Measurements from ENCODE around the gene GALR2. TPM values are rescaled to one million over a fixed set of nuclear protein-coding genes. Genes with fewer than 3 reads are reported as not detected.

The GALR2 gene
- total RNA-seq, 1 donor from 2014 or later: 3.3 TPM

GRCh38 chr17:76091526-76092286, 17.1 kb downstream of the GALR2 start:
- no peaks in the 10 kb centered on the region for H3K36me3 Mint-ChIP-seq (ENCODE audit: unreplicated experiment)
- H3K27me3 Mint-ChIP-seq (ENCODE audit: unreplicated experiment): peaks cover 11% of the 10 kb centered on the region
- H3K4me3 Mint-ChIP-seq (ENCODE audit: unreplicated experiment): no peak overlapping the region
- H3K4me1 Mint-ChIP-seq (ENCODE audit: low read depth, unreplicated experiment): no peaks in the 10 kb centered on the region
- TF ChIP-seq CTCF (IDR thresholded peaks at IDR 0.05; ENCODE audit: partially characterized antibody, unreplicated experiment): no peak
- no peak for DNase-seq
- no peaks in the 10 kb centered on the region for H3K9me3 Mint-ChIP-seq (ENCODE audit: unreplicated experiment)
- H3K27ac Mint-ChIP-seq (ENCODE audit: unreplicated experiment): no peak overlapping the region

GRCh38 chr17:76092526-76093413, 18.2 kb downstream of the GALR2 start:
- TF ChIP-seq CTCF (IDR thresholded peaks at IDR 0.05; ENCODE audit: partially characterized antibody, unreplicated experiment): no peak
- H3K4me1 Mint-ChIP-seq (ENCODE audit: low read depth, unreplicated experiment): no peaks in the 10 kb centered on the region
- DNase-seq: no peak
- H3K36me3 Mint-ChIP-seq (ENCODE audit: unreplicated experiment): no peaks in the 10 kb centered on the region
- no peaks in the 10 kb centered on the region for H3K9me3 Mint-ChIP-seq (ENCODE audit: unreplicated experiment)
- H3K27ac Mint-ChIP-seq (ENCODE audit: unreplicated experiment): no peak overlapping the region
- H3K27me3 Mint-ChIP-seq (ENCODE audit: unreplicated experiment): peaks cover 6% of the 10 kb centered on the region
- H3K4me3 Mint-ChIP-seq (ENCODE audit: unreplicated experiment): no peak overlapping the region

- H3K27ac Mint-ChIP-seq (ENCODE audit: unreplicated experiment): no peak overlapping the region
- no peaks in the 10 kb centered on the region for H3K36me3 Mint-ChIP-seq (ENCODE audit: unreplicated experiment)
- TF ChIP-seq CTCF (IDR thresholded peaks at IDR 0.05; ENCODE audit: partially characterized antibody, unreplicated experiment): no peak
- H3K4me3 Mint-ChIP-seq (ENCODE audit: unreplicated experiment): no peak overlapping the region
- peaks cover 6% of the 10 kb centered on the region for H3K27me3 Mint-ChIP-seq (ENCODE audit: unreplicated experiment)
- no peaks in the 10 kb centered on the region for H3K4me1 Mint-ChIP-seq (ENCODE audit: low read depth, unreplicated experiment)
- H3K9me3 Mint-ChIP-seq (ENCODE audit: unreplicated experiment): no peaks in the 10 kb centered on the region
- no peak for DNase-seq
Observed at GRCh38 chr17:76094046-76094445, 19.5 kb downstream of the GALR2 start.

DNA sequence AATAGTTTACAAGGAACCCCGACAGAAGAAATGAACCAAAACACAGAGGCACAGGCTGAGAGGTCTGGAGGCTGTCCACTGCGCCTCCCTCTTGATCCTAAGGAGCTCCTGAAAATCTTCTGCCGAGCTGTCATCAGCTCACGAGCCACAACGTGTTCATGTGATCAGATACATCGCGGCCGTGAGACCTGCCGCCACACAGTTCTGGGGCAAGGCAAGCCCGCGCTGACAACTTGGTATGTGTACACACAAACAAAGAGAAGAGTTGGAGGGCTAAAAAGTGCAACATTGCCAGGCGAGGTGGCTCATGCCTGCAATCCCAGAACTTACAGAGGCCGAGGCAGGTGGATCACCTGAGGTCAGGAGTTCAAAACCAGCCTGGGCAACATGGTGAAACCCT, 21.4 kb downstream of the GALR2 start:
- H3K9me3 Mint-ChIP-seq (ENCODE audit: unreplicated experiment): no peaks in the 10 kb centered on the region
- H3K36me3 Mint-ChIP-seq (ENCODE audit: unreplicated experiment): peaks cover 5% of the 10 kb centered on the region
- no peaks in the 10 kb centered on the region for H3K4me1 Mint-ChIP-seq (ENCODE audit: low read depth, unreplicated experiment)
- H3K27me3 Mint-ChIP-seq (ENCODE audit: unreplicated experiment): peaks cover 3% of the 10 kb centered on the region
- TF ChIP-seq CTCF (IDR thresholded peaks at IDR 0.05; ENCODE audit: partially characterized antibody, unreplicated experiment): no peak
- H3K27ac Mint-ChIP-seq (ENCODE audit: unreplicated experiment): no peak overlapping the region
- no peak for DNase-seq
- no peak overlapping the region for H3K4me3 Mint-ChIP-seq (ENCODE audit: unreplicated experiment)
